ENCODE results near the gene SMIM7. TPM values are rescaled to one million over a fixed set of nuclear protein-coding genes. Genes with fewer than 3 reads are reported as not detected.

SMIM7 gene
- total RNA-seq, 4 donors from 2014 or later, result 36.4 to 60.5 (median 49.8) TPM

DNA sequence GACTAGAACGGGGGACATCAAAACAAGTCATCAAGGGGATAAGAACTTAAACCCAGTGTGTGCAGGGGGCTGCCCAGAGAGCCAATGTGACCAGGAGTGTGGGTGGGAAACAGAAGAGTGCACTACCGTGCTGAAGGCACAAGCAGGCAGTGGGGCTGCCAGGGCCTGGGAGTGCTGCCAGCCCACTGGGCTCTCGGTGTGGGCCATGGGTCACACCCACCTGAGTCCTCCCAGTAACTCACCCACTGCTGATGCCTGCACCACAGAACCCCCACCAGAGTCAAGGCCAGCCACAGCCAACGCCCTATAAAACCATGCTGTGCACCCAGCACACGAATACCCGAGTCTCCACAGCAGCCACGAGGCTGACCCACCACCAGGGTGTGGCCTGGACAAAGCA lies 40.5 kb downstream of the SMIM7 start:
- H3K9me3 ChIP-seq, result no peaks in the 10 kb centered on the region
- DNase-seq (peak in 1 of 2 donors; percentile 68), ATAC-seq (peak; percentile 38)
- peaks cover 58 to 89% of the 10 kb centered on the region in 2 donors for H3K4me1 ChIP-seq
- intact Hi-C loops (cut with DNase I; ENCODE audit: low total_unique reads), result no loop called here
- no peak for TF ChIP-seq POLR2A (IDR thresholded peaks at IDR 0.05)
- TF ChIP-seq, protein P1, sequence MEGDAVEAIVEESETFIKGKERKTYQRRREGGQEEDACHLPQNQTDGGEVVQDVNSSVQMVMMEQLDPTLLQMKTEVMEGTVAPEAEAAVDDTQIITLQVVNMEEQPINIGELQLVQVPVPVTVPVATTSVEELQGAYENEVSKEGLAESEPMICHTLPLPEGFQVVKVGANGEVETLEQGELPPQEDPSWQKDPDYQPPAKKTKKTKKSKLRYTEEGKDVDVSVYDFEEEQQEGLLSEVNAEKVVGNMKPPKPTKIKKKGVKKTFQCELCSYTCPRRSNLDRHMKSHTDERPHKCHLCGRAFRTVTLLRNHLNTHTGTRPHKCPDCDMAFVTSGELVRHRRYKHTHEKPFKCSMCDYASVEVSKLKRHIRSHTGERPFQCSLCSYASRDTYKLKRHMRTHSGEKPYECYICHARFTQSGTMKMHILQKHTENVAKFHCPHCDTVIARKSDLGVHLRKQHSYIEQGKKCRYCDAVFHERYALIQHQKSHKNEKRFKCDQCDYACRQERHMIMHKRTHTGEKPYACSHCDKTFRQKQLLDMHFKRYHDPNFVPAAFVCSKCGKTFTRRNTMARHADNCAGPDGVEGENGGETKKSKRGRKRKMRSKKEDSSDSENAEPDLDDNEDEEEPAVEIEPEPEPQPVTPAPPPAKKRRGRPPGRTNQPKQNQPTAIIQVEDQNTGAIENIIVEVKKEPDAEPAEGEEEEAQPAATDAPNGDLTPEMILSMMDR (IDR thresholded peaks at IDR 0.05 in 4 of 5, conservative IDR thresholded peaks at IDR 0.05 in 1 of 5), result no peak
- H3K4me3 ChIP-seq, result peak overlapping the region in 1 of 4 donors; percentile 2
- H3K27me3 ChIP-seq, result no peaks in the 10 kb centered on the region
- in situ Hi-C loops (cut with MboI; ENCODE audit: low sequenced_read_pairs in 4 of 4), result no loop called here
- H3K36me3 ChIP-seq, result no peaks in the 10 kb centered on the region
- H3K27ac ChIP-seq, result peak overlapping the region; percentile 70 to 83 (median 78)

DNA sequence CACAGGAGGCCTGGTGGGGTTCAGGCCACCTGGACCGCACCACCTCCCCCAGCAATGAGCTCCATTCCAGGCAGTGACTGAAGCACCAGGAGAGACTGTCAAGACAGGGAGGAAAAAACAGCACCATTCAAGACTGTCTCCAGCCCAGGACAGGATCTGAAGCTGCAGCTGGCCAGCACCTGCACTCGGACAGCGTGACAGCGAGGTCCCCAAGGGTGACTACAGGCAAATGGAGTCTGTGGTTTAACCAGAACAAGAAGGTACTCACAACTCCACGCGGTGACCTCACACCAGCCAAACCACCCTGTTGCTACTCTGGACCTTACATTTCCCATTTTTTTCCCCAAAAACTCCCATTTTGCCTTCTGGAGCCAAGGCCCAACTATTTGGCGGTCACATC lies 41.7 kb downstream of the SMIM7 start:
- peaks cover 53 to 82% of the 10 kb centered on the region in 2 donors for H3K4me1 ChIP-seq
- H3K36me3 ChIP-seq, result no peaks in the 10 kb centered on the region
- no peaks in the 10 kb centered on the region for H3K27me3 ChIP-seq
- TF ChIP-seq, protein P1 (IDR thresholded peaks at IDR 0.05 in 4 of 5, conservative IDR thresholded peaks at IDR 0.05 in 1 of 5), result no peak
- TF ChIP-seq POLR2A (IDR thresholded peaks at IDR 0.05), result no peak
- DNase-seq, result no peak
- H3K9me3 ChIP-seq, result no peaks in the 10 kb centered on the region
- intact Hi-C loops (cut with DNase I; ENCODE audit: low total_unique reads) (no loop called here), in situ Hi-C loops (cut with MboI; ENCODE audit: low sequenced_read_pairs in 4 of 4) (no loop called here)
- H3K27ac ChIP-seq, result peak overlapping the region; percentile 13 to 83 (median 73)
- no peak overlapping the region for H3K4me3 ChIP-seq
- ATAC-seq, result no peak

DNA sequence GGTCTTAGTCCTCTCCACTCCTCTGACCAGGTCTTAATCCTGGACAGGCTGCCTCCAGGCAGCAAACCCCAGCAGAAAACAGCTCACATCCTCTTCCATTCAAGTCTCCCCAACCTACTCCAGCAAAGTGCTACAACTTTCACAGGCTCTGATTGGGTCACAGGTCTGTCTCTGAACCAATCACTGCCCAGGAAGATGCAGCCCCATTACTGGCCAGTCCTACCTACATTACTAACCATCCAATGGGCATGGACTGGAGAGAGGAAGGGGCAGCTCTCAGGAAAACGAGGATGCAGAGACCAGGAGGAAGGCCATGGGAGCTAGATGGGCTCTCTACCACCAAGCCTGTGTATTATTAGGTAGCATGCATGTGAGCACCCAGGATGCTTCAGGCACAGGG lies 44.1 kb downstream of the SMIM7 start:
- DNase-seq (no peak), ATAC-seq (no peak)
- intact Hi-C loops (cut with DNase I; ENCODE audit: low total_unique reads) (no loop called here), in situ Hi-C loops (cut with MboI; ENCODE audit: low sequenced_read_pairs in 4 of 4) (no loop called here)
- Histone ChIP-seq H3K4me3 (no peak overlapping the region), H3K27ac (no peak overlapping the region), H3K4me1 (peaks cover 69 to 80% of the 10 kb centered on the region in 2 donors), H3K36me3 (no peaks in the 10 kb centered on the region), H3K27me3 (no peaks in the 10 kb centered on the region), H3K9me3 (no peaks in the 10 kb centered on the region)
- TF ChIP-seq, protein P1 (IDR thresholded peaks at IDR 0.05 in 4 of 5, conservative IDR thresholded peaks at IDR 0.05 in 1 of 5), result no peak
- no peak for TF ChIP-seq POLR2A (IDR thresholded peaks at IDR 0.05)

DNA sequence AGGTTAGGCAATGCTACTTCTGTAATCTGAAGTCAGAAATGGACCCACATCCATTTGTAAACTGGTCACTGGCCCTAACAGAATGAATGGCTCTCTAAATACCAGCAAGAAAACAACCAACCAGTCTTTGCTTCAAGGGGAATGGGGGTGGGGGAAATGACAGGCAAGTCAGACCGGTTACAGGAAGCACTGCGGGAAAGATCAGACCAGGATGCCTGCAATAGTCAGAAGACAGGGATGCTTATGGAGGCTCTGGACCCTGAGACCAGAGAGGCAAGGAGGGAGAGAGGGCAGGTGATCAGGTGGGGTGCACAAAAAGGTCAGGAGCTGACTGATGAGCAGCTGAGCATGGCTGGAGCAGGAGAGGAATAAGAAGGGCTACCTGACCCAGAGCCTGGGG lies 45.0 kb downstream of the SMIM7 start:
- peak overlapping the region in 3 of 4 donors; percentile 1 to 38 (median 9) for H3K27ac ChIP-seq
- no peaks in the 10 kb centered on the region for H3K36me3 ChIP-seq
- ATAC-seq (no peak), DNase-seq (no peak)
- H3K4me1 ChIP-seq, result peaks cover 69 to 72% of the 10 kb centered on the region in 2 donors
- in situ Hi-C loops (cut with MboI; ENCODE audit: low sequenced_read_pairs in 4 of 4), result no loop called here
- no peaks in the 10 kb centered on the region for H3K9me3 ChIP-seq
- TF ChIP-seq, protein P1 (IDR thresholded peaks at IDR 0.05 in 4 of 5, conservative IDR thresholded peaks at IDR 0.05 in 1 of 5), result no peak
- no peak for TF ChIP-seq POLR2A (IDR thresholded peaks at IDR 0.05)
- H3K27me3 ChIP-seq, result no peaks in the 10 kb centered on the region
- intact Hi-C loops (cut with DNase I; ENCODE audit: low total_unique reads), result no loop called here
- H3K4me3 ChIP-seq, result no peak overlapping the region

DNA sequence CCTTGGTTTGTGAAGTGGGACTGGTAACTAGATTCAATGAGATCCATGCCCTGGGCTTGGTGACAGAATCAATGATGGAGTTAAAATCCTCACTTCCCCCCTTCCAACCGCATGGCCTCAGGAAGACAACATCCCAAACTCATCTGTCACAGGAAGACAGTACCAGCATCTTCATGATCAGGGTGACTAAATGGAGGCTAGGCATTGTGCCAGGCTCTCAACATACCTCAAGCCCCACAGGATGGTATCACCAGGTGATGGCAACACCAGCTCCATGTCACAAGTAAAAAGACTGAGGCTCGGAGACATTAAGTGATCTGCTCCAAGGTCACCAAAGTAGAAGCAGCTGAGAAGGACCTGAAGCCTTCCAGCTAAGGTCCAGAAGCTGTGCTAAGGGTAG lies 46.1 kb downstream of the SMIM7 start:
- in situ Hi-C loops (cut with MboI; ENCODE audit: low sequenced_read_pairs in 4 of 4), result no loop called here
- DNase-seq (no peak), ATAC-seq (no peak)
- Histone ChIP-seq H3K4me3 (no peak overlapping the region), H3K27ac (peak overlapping the region; percentile 26 to 84 (median 80)), H3K27me3 (no peaks in the 10 kb centered on the region), H3K36me3 (no peaks in the 10 kb centered on the region), H3K4me1 (peaks cover 63 to 68% of the 10 kb centered on the region in 2 donors), H3K9me3 (no peaks in the 10 kb centered on the region)
- intact Hi-C loops (cut with DNase I; ENCODE audit: low total_unique reads), result loop anchor here (2.0 kb wide), 1 partner anchor 57 kb away; no protein-coding TSS in a partner anchor
- no peak for TF ChIP-seq POLR2A (IDR thresholded peaks at IDR 0.05)
- TF ChIP-seq, protein P1 (IDR thresholded peaks at IDR 0.05 in 4 of 5, conservative IDR thresholded peaks at IDR 0.05 in 1 of 5), result no peak
